Testis (tissue), 3 donors: ENCODE data around the gene PRKCA. TPM values are rescaled to one million over a fixed set of nuclear protein-coding genes. Genes with fewer than 3 reads are reported as not detected.
"Not testable (repeated sequence)": the region's sequence is repeated elsewhere in the genome, so short reads cannot be mapped to it uniquely, and the experiment has no call there.

Source experiments
- DNase-seq: peaks from one replicate; pipeline ENCODE4 v3.0.0-alpha.2; 2019
- H3K27ac ChIP-seq, 2 donors: fragments of 200-600 bp; sonication (generic); one replicate each; pipeline ENCODE4 v1.5.1; 2019
- H3K27me3 ChIP-seq: fragments of 200-600 bp; sonication (generic); one replicate; pipeline ENCODE4 v1.5.1; 2019
- H3K36me3 ChIP-seq: fragments of 200-600 bp; sonication (generic); one replicate; pipeline ENCODE4 v1.5.1; 2017; ENCODE audit warnings: low read depth; ENCODE audit errors: missing control alignments
- H3K4me1 ChIP-seq: fragments of 200-600 bp; sonication (generic); one replicate; pipeline ENCODE4 v1.5.1; 2019
- H3K4me3 ChIP-seq, 2 donors: fragments of 200-600 bp; sonication (generic); one replicate each; pipeline ENCODE4 v1.5.1; 2017 to 2019
- H3K9me3 ChIP-seq: fragments of 200-600 bp; sonication (generic); one replicate; pipeline ENCODE4 v1.5.1; 2017
- POLR2A ChIP-seq: fragments of 450-650 bp; IDR thresholded peaks from one replicate; pipeline ENCODE4 v1.6.1; 2017; ENCODE audit warnings: antibody characterized with exemption, mild to moderate bottlenecking, moderate library complexity
- WGBS, 2 donors: methylation state at CpG; one replicate each; pipeline ENCODE4 v1.1.5; 2018; 5-methylcytosine and 5-hydroxymethylcytosine counted together
- intact Hi-C: fragments of 100-400 bp; cut with DNase I; formaldehyde crosslinking; loops from one replicate; pipeline ENCODE4 v1.15.1; 2023; ENCODE audit warnings: low total_unique reads
- polyA plus RNA-seq: library from polyadenylated mRNA; stranded (reverse); fragments of 350-450 nt; fragmentation: Illumina TruSeq; extraction: RNeasy Lipid Tissue Mini Kit (QIAGEN cat#74804); gene quantifications from one replicate; pipeline ENCODE4 v1.2.3, GENCODE V29; 2014; ENCODE audit warnings: low read depth, low replicate concordance; ENCODE audit not compliant: insufficient read depth
- total RNA-seq, 2 donors: library from RNA; depleted of rRNA; stranded (reverse); fragments of >200 nt; gene quantifications; one replicate each; pipeline ENCODE4 v1.2.3, GENCODE V29; 2016
- TF ChIP-seq, protein P1 (sequence below), 3 experiments: fragments of 450-650 bp in 2 of 3; fragments of 200-600 bp in 1 of 3; sonication (generic) in 1 of 3; IDR thresholded peaks; one replicate each; pipeline ENCODE4 v1.5.1; 2016 to 2019; ENCODE audit warnings: antibody characterized with exemption in 3 of 3, mild to moderate bottlenecking in 2 of 3, moderate library complexity in 1 of 3

Gene PRKCA
- total and polyA plus RNA-seq, 3 donors from 2014 or later: 6.8 to 22.9 (median 15.4) TPM

DNA sequence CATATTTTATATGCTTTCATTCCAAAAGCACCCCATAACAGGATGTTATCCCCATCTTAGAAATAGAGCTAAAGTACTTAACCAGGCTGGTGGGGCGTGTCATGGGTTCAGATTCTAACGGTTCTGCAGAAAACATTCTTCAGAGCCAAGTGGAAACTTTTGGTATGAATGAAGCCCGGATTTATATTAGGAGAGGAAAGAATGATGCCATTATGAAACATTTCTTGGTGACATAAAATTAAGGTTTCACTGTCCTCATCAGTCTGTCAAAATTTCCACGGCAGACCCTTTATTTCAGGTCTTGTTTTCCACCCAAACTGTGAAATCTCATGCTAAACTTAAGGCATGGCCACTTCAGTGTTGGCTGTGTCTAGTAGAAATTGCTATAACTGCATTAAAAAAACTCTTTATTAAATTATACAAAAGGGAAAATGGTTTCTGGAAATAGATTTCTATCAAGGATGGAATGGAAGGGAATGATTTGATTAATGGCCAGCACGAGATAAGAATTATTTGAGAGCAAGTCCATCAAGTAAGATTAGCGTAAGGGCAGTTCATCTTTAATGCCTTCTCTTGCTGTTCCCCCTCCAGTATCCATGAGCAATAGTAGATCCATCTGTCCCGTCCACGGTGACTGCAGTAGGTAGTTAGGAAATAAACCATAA lies 11.7 kb downstream of the PRKCA start:
- Histone ChIP-seq H3K9me3 (no peaks in the 10 kb centered on the region), H3K27ac (no peak overlapping the region), H3K36me3 (no peaks in the 10 kb centered on the region), H3K4me1 (no peaks in the 10 kb centered on the region), H3K4me3 (no peak overlapping the region), H3K27me3 (no peaks in the 10 kb centered on the region)
- WGBS, 2 donors: 90 to 96% methylated on average over 8 of the region's 8 CpGs
- intact Hi-C loops: no loop called here
- DNase-seq: no peak
- no peak for TF ChIP-seq POLR2A
- TF ChIP-seq, protein P1, sequence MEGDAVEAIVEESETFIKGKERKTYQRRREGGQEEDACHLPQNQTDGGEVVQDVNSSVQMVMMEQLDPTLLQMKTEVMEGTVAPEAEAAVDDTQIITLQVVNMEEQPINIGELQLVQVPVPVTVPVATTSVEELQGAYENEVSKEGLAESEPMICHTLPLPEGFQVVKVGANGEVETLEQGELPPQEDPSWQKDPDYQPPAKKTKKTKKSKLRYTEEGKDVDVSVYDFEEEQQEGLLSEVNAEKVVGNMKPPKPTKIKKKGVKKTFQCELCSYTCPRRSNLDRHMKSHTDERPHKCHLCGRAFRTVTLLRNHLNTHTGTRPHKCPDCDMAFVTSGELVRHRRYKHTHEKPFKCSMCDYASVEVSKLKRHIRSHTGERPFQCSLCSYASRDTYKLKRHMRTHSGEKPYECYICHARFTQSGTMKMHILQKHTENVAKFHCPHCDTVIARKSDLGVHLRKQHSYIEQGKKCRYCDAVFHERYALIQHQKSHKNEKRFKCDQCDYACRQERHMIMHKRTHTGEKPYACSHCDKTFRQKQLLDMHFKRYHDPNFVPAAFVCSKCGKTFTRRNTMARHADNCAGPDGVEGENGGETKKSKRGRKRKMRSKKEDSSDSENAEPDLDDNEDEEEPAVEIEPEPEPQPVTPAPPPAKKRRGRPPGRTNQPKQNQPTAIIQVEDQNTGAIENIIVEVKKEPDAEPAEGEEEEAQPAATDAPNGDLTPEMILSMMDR (IDR thresholded peaks at IDR 0.05): no peak

DNA sequence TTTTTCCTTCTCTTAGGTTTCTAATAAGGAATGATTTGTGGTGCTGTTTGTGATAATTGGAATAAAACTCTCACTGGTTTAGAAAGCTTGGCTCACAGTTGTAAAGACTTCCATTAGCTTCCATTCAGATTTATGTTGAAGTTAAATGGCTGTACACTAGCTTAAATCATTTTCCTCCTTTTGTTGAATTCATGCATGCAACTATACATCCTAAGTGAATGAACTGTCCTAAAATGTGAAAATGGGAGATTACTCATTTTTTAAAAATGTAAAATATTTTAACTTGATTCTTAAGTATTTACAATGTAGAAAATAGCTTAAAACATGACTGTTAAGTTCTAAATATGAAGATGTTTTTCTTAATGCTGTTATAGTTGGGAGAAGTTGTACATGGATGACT lies 15.2 kb downstream of the PRKCA start:
- intact Hi-C loops: no loop called here
- Histone ChIP-seq H3K36me3 (no peaks in the 10 kb centered on the region), H3K9me3 (no peaks in the 10 kb centered on the region), H3K27me3 (no peaks in the 10 kb centered on the region), H3K4me3 (no peak overlapping the region), H3K4me1 (no peaks in the 10 kb centered on the region), H3K27ac (no peak overlapping the region)
- DNase-seq: no peak
- TF ChIP-seq, protein P1 (IDR thresholded peaks at IDR 0.05): no peak
- TF ChIP-seq POLR2A: no peak

DNA sequence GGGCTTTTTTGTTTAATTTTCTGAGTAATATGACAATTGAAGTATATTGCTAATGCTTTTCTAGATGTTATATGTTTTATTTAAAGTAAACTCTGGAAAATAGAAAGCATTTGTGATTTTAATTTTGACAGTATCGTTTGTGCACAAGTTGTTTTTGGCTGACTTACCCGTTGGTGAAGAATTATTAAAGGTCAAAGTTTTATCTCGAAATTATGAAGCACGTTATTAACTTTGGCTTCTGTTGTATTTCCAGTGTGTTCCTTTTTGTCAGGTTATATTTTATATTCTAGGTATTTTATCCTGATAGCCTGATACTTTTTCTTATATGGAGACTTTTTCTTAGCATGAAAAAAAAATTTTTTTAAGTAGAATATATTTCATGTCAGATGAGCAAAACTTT lies 16.8 kb downstream of the PRKCA start:
- Histone ChIP-seq H3K4me1 (no peaks in the 10 kb centered on the region), H3K36me3 (no peaks in the 10 kb centered on the region), H3K9me3 (no peaks in the 10 kb centered on the region), H3K27me3 (no peaks in the 10 kb centered on the region), H3K4me3 (no peak overlapping the region), H3K27ac (no peak overlapping the region)
- intact Hi-C loops: no loop called here
- 40 to 47% methylated on average over 4 of the region's 4 CpGs for WGBS, 2 donors
- DNase-seq: no peak
- TF ChIP-seq POLR2A: no peak
- TF ChIP-seq, protein P1 (IDR thresholded peaks at IDR 0.05): no peak

DNA sequence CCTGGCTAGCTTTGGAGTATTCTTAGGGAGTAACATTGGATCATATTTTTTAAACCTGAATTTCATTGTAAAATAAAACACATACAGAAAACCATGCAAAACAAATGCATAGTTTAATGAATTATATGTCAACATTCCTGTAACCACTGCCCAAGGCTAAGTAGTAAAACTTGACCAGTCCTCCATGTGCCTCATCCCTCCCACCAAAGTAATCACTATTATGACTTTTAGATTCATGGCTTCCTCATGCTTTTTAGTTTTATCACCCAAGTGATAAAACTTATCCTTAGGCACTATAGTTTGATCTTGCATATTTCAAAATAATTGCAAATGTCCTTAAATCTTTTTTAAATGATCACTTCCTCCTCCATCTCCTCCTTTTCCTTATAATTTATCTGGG lies 20.4 kb downstream of the PRKCA start:
- no peak overlapping the region for H3K27ac ChIP-seq
- H3K36me3 ChIP-seq: no peaks in the 10 kb centered on the region
- no peaks in the 10 kb centered on the region for H3K27me3 ChIP-seq
- no peaks in the 10 kb centered on the region for H3K4me1 ChIP-seq
- intact Hi-C loops: no loop called here
- no peak for TF ChIP-seq POLR2A
- TF ChIP-seq, protein P1 (IDR thresholded peaks at IDR 0.05): no peak
- no peaks in the 10 kb centered on the region for H3K9me3 ChIP-seq
- no peak for DNase-seq
- H3K4me3 ChIP-seq: no peak overlapping the region

DNA sequence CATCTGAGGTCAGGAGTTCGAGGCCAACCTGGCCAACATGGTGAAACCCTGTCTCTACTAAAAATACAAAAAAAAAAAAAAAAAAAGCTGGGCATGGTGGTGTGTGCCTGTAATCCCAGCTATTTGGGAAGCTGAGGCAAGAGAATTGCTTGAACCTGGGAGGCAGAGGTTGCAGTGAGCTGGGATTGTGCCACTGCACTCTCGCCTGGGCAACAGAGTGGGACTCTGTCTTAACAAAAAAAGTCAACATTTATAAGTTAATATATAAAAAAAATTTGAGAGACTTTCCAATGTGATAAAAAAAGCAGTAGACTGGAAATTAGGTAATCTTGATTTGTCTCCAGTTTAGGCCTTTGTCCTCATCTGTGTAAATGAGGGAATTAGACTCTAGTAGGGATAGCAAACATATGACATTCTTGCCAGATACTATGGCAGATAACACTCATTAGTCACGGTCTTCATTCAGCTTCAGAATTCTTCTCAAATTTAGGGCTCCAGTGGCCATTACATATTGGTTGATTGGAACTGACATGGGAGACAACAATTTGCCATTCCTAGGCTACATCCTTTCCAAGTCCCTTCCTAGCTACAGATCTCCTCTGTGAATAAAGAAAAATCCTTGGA lies 22.1 kb downstream of the PRKCA start:
- H3K27me3 ChIP-seq, H3K4me3 ChIP-seq, H3K9me3 ChIP-seq, H3K27ac ChIP-seq, H3K4me1 ChIP-seq, intact Hi-C loops, DNase-seq, H3K36me3 ChIP-seq: not testable (repeated sequence)
- WGBS, 2 donors: 96% methylated on average over 3 of the region's 3 CpGs
